HepG2 (cell line): ENCODE measurements around the gene CERS4. TPM values are rescaled to one million over a fixed set of nuclear protein-coding genes. Genes with fewer than 3 reads are reported as not detected.

Experiments used
- KDM3A ChIP-seq: IDR thresholded peaks from 2 replicates; pipeline ENCODE4 v1.6.1; 2018; ENCODE audit warnings: low read depth, missing compliant biosample characterization
- RORA ChIP-seq: sonication (generic); formaldehyde crosslinking; IDR thresholded peaks from 2 replicates; pipeline ENCODE4 v1.5.0; 2020; ENCODE audit warnings: mild to moderate bottlenecking, missing genetic modification reagents, moderate library complexity
- RXRB ChIP-seq: IDR thresholded peaks from 2 replicates; pipeline ENCODE4 v1.6.1; 2016; ENCODE audit warnings: borderline replicate concordance, missing genetic modification reagents, missing compliant biosample characterization
- SPEN ChIP-seq: sonication (generic); formaldehyde crosslinking; IDR thresholded peaks from 2 replicates; pipeline ENCODE4 v1.5.1; 2020; ENCODE audit warnings: low read depth, mild to moderate bottlenecking, missing genetic modification reagents
- ZBTB42 ChIP-seq: sonication (generic); formaldehyde crosslinking; IDR thresholded peaks from 2 replicates; pipeline ENCODE4 v1.5.0; 2020; ENCODE audit warnings: mild to moderate bottlenecking, missing genetic modification reagents
- ZFYVE20 ChIP-seq: sonication (generic); formaldehyde crosslinking; IDR thresholded peaks from 2 replicates; pipeline ENCODE4 v1.8.0; 2023; ENCODE audit warnings: low read depth, mild to moderate bottlenecking, moderate library complexity, missing genetic modification reagents, borderline replicate concordance
- ZNF329 ChIP-seq: sonication (generic); formaldehyde crosslinking; IDR thresholded peaks from 2 replicates; pipeline ENCODE4 v1.9.0; 2021; ENCODE audit warnings: low read depth, mild to moderate bottlenecking, missing genetic modification reagents
- ZNF564 ChIP-seq: sonication (generic); formaldehyde crosslinking; IDR thresholded peaks from 2 replicates; pipeline ENCODE4 v1.8.1; 2023; ENCODE audit warnings: mild to moderate bottlenecking, missing genetic modification reagents
- ZNF75D ChIP-seq: sonication (generic); formaldehyde crosslinking; IDR thresholded peaks from 2 replicates; pipeline ENCODE4 v1.8.1; 2023; ENCODE audit warnings: missing genetic modification reagents, mild to moderate bottlenecking, borderline replicate concordance
- ZNF790 ChIP-seq: sonication (generic); formaldehyde crosslinking; IDR thresholded peaks from 2 replicates; pipeline ENCODE4 v1.8.0; 2022; ENCODE audit warnings: missing genetic modification reagents, mild to moderate bottlenecking, borderline replicate concordance
- ZSCAN31 ChIP-seq: sonication (generic); formaldehyde crosslinking; IDR thresholded peaks from 2 replicates; pipeline ENCODE4 v1.5.0; 2020; ENCODE audit warnings: low read depth, mild to moderate bottlenecking, missing genetic modification reagents
- polyA plus RNA-seq, 8 experiments: library from polyadenylated mRNA; depleted of rRNA in 3 of 8; stranded (reverse) in 7 of 8; unstranded in 1 of 8; fragments of >200 nt; fragmentation: Illumina TruSeq in 4 of 8; extraction: Trizol in 4 of 8; gene quantifications; 2 replicates each; pipeline versions ENCODE4 v1.2.1 to v1.2.3, GENCODE V29; 2011 to 2016; ENCODE audit warnings: low read depth in 4 of 8, missing spikeins in 1 of 8, mixed read lengths in 1 of 8; ENCODE audit not compliant: insufficient read depth in 1 of 8
- total RNA-seq, 5 experiments: library from RNA; depleted of rRNA; stranded (reverse); fragments of >200 nt; fragmentation: Illumina TruSeq; extraction: Trizol; gene quantifications; 2 replicates each; pipeline ENCODE4 v1.2.3, GENCODE V29; 2016; ENCODE audit warnings: low read depth in 1 of 5
- TF ChIP-seq, protein P1 (sequence below): sonication (generic); formaldehyde crosslinking; IDR thresholded peaks from 2 replicates; pipeline ENCODE4 v1.5.0; 2020; ENCODE audit warnings: mild to moderate bottlenecking, missing genetic modification reagents, borderline replicate concordance
- TF ChIP-seq, protein P2 (sequence below): sonication (generic); formaldehyde crosslinking; IDR thresholded peaks from 2 replicates; pipeline ENCODE4 v1.4.0; 2020; ENCODE audit warnings: mild to moderate bottlenecking, low read depth, missing genetic modification reagents
- TF ChIP-seq, protein P3 (sequence below): IDR thresholded peaks from 2 replicates; pipeline ENCODE4 v1.6.1; 2016
- TF ChIP-seq, protein P4 (sequence below): IDR thresholded peaks from 2 replicates; pipeline ENCODE4 v1.6.1; 2018; ENCODE audit warnings: missing genetic modification reagents

Gene CERS4
- total and polyA plus RNA-seq, 2 of the 13 experiments (the other 11 are each of a cell fraction or from before 2014, with no cell fraction given) = 74.7 to 83.5 TPM

DNA sequence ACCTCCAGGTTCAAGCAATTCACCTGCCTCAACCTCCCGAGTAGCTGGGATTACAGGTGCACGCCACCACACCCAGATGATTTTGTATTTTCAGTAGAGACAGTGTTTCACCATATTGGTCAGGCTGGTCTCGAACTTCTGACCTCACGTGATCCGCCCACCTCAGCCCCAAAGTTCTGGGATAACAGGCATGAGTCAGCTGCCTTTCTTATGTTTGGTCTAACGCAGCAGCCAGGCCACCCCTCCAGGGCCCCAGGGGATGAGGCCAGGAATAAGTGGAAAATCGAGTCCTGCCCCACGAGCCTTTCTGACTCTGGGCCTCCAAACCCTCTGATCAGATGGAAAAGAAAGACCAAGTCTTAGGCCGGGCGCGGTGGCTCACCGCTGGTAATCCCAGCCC, 44.5 kb downstream of the CERS4 start (continued):
- TF ChIP-seq, protein P1, sequence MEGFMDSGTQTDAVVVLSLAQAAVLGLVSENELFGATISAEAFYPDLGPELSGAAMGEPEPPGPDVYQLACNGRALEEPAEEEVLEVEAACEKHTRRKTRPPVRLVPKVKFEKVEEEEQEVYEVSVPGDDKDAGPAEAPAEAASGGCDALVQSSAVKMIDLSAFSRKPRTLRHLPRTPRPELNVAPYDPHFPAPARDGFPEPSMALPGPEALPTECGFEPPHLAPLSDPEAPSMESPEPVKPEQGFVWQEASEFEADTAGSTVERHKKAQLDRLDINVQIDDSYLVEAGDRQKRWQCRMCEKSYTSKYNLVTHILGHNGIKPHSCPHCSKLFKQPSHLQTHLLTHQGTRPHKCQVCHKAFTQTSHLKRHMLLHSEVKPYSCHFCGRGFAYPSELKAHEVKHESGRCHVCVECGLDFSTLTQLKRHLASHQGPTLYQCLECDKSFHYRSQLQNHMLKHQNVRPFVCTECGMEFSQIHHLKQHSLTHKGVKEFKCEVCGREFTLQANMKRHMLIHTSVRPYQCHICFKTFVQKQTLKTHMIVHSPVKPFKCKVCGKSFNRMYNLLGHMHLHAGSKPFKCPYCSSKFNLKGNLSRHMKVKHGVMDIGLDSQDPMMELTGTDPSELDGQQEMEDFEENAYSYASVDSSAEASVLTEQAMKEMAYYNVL (CRISPR knock-in tag) = no peak
- TF ChIP-seq SPEN (no peak), ZFYVE20 (no peak), ZBTB42 (CRISPR knock-in tag) (no peak), ZNF564 (no peak), ZNF790 (CRISPR knock-in tag) (no peak), RXRB (CRISPR knock-in tag) (no peak), ZNF329 (CRISPR knock-in tag) (no peak), KDM3A (CRISPR knock-in tag) (no peak), RORA (CRISPR knock-in tag) (no peak), ZSCAN31 (CRISPR knock-in tag) (no peak), ZNF75D (CRISPR knock-in tag) (no peak)
- TF ChIP-seq, protein P2, sequence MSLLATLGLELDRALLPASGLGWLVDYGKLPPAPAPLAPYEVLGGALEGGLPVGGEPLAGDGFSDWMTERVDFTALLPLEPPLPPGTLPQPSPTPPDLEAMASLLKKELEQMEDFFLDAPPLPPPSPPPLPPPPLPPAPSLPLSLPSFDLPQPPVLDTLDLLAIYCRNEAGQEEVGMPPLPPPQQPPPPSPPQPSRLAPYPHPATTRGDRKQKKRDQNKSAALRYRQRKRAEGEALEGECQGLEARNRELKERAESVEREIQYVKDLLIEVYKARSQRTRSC (CRISPR knock-in tag) = no peak
- TF ChIP-seq, protein P3, sequence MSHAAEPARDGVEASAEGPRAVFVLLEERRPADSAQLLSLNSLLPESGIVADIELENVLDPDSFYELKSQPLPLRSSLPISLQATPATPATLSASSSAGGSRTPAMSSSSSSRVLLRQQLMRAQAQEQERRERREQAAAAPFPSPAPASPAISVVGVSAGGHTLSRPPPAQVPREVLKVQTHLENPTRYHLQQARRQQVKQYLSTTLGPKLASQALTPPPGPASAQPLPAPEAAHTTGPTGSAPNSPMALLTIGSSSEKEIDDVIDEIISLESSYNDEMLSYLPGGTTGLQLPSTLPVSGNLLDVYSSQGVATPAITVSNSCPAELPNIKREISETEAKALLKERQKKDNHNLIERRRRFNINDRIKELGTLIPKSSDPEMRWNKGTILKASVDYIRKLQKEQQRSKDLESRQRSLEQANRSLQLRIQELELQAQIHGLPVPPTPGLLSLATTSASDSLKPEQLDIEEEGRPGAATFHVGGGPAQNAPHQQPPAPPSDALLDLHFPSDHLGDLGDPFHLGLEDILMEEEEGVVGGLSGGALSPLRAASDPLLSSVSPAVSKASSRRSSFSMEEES = no peak
- TF ChIP-seq, protein P4, sequence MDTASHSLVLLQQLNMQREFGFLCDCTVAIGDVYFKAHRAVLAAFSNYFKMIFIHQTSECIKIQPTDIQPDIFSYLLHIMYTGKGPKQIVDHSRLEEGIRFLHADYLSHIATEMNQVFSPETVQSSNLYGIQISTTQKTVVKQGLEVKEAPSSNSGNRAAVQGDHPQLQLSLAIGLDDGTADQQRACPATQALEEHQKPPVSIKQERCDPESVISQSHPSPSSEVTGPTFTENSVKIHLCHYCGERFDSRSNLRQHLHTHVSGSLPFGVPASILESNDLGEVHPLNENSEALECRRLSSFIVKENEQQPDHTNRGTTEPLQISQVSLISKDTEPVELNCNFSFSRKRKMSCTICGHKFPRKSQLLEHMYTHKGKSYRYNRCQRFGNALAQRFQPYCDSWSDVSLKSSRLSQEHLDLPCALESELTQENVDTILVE (CRISPR knock-in tag) = no peak
